MG63 (cell line): ENCODE data around the gene CLDN7. TPM values are rescaled to one million over a fixed set of nuclear protein-coding genes. Genes with fewer than 3 reads are reported as not detected.

ENCODE experiments used
- DNase-seq: peaks from one replicate; pipeline ENCODE4 v3.0.0-alpha.2; 2020
- H3K27me3 ChIP-seq: fragments of 250-450 bp; sonication (Bioruptor Pico); 2 replicates; pipeline ENCODE4 v1.5.1; 2020; ENCODE audit warnings: mild to moderate bottlenecking, moderate library complexity
- H3K36me3 ChIP-seq: fragments of 250-450 bp; sonication (Bioruptor Pico); 2 replicates; pipeline ENCODE4 v1.5.1; 2020; ENCODE audit warnings: mild to moderate bottlenecking, moderate library complexity
- H3K4me3 ChIP-seq: fragments of 250-450 bp; sonication (Bioruptor Pico); 2 replicates; pipeline ENCODE4 v1.5.1; 2020; ENCODE audit warnings: mild to moderate bottlenecking, moderate library complexity
- H3K9me3 ChIP-seq: fragments of 250-450 bp; sonication (Bioruptor Pico); 2 replicates; pipeline ENCODE4 v1.5.1; 2020; ENCODE audit warnings: mild to moderate bottlenecking, moderate library complexity
- total RNA-seq: library from RNA; depleted of rRNA; stranded (reverse); fragments of >200 nt; shearing (Covaris generic); gene quantifications from 2 replicates; pipeline ENCODE4 v1.2.3, GENCODE V29; 2014; ENCODE audit warnings: low replicate concordance

The CLDN7 gene
- total RNA-seq, 1 experiment from 2014 or later, result not detected

- Histone ChIP-seq H3K36me3 (peaks cover 12% of the 10 kb centered on the region), H3K4me3 (no peak overlapping the region), H3K9me3 (no peaks in the 10 kb centered on the region), H3K27me3 (no peaks in the 10 kb centered on the region)
- no peak for DNase-seq
These were observed 693 bp downstream of the CLDN7 start for GRCh38 chr17:7261379-7262191.

- Histone ChIP-seq H3K4me3 (no peak overlapping the region), H3K36me3 (peaks cover 19% of the 10 kb centered on the region), H3K27me3 (no peaks in the 10 kb centered on the region), H3K9me3 (no peaks in the 10 kb centered on the region)
- no peak for DNase-seq
These were observed 1.5 kb downstream of the CLDN7 start for GRCh38 chr17:7260651-7261378.

- Histone ChIP-seq H3K36me3 (peaks cover 19% of the 10 kb centered on the region), H3K4me3 (no peak overlapping the region)
These were observed 2.1 kb downstream of the CLDN7 start for GRCh38 chr17:7260151-7260550.

GRCh38 chr17:7259555-7259889, 2.8 kb downstream of the CLDN7 start:
- H3K27me3 ChIP-seq, result no peaks in the 10 kb centered on the region
- no peak overlapping the region for H3K4me3 ChIP-seq
- H3K36me3 ChIP-seq, result peaks cover 20% of the 10 kb centered on the region
- no peaks in the 10 kb centered on the region for H3K9me3 ChIP-seq
- DNase-seq, result no peak

More at GRCh38 chr17:7260151-7260550, 2.1 kb downstream of the CLDN7 start:
- no peak for DNase-seq
- no peaks in the 10 kb centered on the region for H3K9me3 ChIP-seq
- H3K27me3 ChIP-seq, result no peaks in the 10 kb centered on the region

GRCh38 chr17:7258731-7259554, 3.3 kb downstream of the CLDN7 start:
- DNase-seq, result peak; percentile 77
- H3K36me3 ChIP-seq, result peaks cover 26% of the 10 kb centered on the region
- H3K4me3 ChIP-seq, result no peak overlapping the region
- H3K9me3 ChIP-seq, result no peaks in the 10 kb centered on the region
- no peaks in the 10 kb centered on the region for H3K27me3 ChIP-seq

GRCh38 chr17:7256766-7257456, 5.4 kb downstream of the CLDN7 start:
- H3K4me3 ChIP-seq, result no peak overlapping the region
- DNase-seq, result no peak
- H3K36me3 ChIP-seq, result peaks cover 26% of the 10 kb centered on the region
- H3K9me3 ChIP-seq, result no peaks in the 10 kb centered on the region
- no peaks in the 10 kb centered on the region for H3K27me3 ChIP-seq

GRCh38 chr17:7254511-7254910, 7.8 kb downstream of the CLDN7 start:
- Histone ChIP-seq H3K4me3 (no peak overlapping the region), H3K36me3 (peaks cover 26% of the 10 kb centered on the region), H3K27me3 (no peaks in the 10 kb centered on the region), H3K9me3 (no peaks in the 10 kb centered on the region)
- DNase-seq, result no peak

GRCh38 chr17:7253082-7253481, 9.2 kb downstream of the CLDN7 start:
- no peaks in the 10 kb centered on the region for H3K27me3 ChIP-seq
- H3K9me3 ChIP-seq, result no peaks in the 10 kb centered on the region
- peaks cover 21% of the 10 kb centered on the region for H3K36me3 ChIP-seq
- no peak for DNase-seq
- H3K4me3 ChIP-seq, result peak overlapping the region; percentile 90

- Histone ChIP-seq H3K36me3 (peaks cover 19% of the 10 kb centered on the region), H3K27me3 (no peaks in the 10 kb centered on the region)
- peak; percentile 91 for DNase-seq
These were observed 9.9 kb downstream of the CLDN7 start, which contains the start of gene ELP5 for GRCh38 chr17:7252176-7253043. TSS of gene ELP5 (plus strand) at chr17:7252215. CDS start at chr17:7252551, 336 bp downstream.

GRCh38 chr17:7251661-7252175, 10.6 kb downstream of the CLDN7 start, which contains the start of gene CTDNEP1:
TSS of gene CTDNEP1 (minus strand) at chr17:7251734. CDS start at chr17:7251296, 438 bp downstream.
- H3K27me3 ChIP-seq, result no peaks in the 10 kb centered on the region
- H3K9me3 ChIP-seq, result no peaks in the 10 kb centered on the region
- peak within 1 kb of the TSS; percentile 90 for H3K4me3 ChIP-seq
- H3K36me3 ChIP-seq, result peaks cover 19% of the 10 kb centered on the region
- peak; percentile 94 for DNase-seq

More at GRCh38 chr17:7252176-7253043, 9.9 kb downstream of the CLDN7 start, which contains the start of gene ELP5:
- H3K9me3 ChIP-seq, result no peaks in the 10 kb centered on the region
- peak within 1 kb of the TSS; percentile 90 for H3K4me3 ChIP-seq

- Histone ChIP-seq H3K36me3 (peaks cover 17% of the 10 kb centered on the region), H3K27me3 (no peaks in the 10 kb centered on the region), H3K9me3 (no peaks in the 10 kb centered on the region), H3K4me3 (peak overlapping the region; percentile 90)
- DNase-seq, result no peak
These were observed 11.3 kb downstream of the CLDN7 start for GRCh38 chr17:7250695-7251627.

- Histone ChIP-seq H3K4me3 (peak overlapping the region; percentile 90), H3K36me3 (peaks cover 20% of the 10 kb centered on the region), H3K9me3 (no peaks in the 10 kb centered on the region), H3K27me3 (no peaks in the 10 kb centered on the region)
- DNase-seq, result no peak
These were observed 12.4 kb downstream of the CLDN7 start for GRCh38 chr17:7249830-7250229.

GRCh38 chr17:7249214-7249613, 13.1 kb downstream of the CLDN7 start:
- Histone ChIP-seq H3K4me3 (no peak overlapping the region), H3K36me3 (peaks cover 15% of the 10 kb centered on the region), H3K27me3 (no peaks in the 10 kb centered on the region), H3K9me3 (no peaks in the 10 kb centered on the region)
- DNase-seq, result no peak

- Histone ChIP-seq H3K4me3 (no peak overlapping the region), H3K27me3 (no peaks in the 10 kb centered on the region), H3K9me3 (no peaks in the 10 kb centered on the region), H3K36me3 (peaks cover 13% of the 10 kb centered on the region)
- DNase-seq, result no peak
These were observed 13.5 kb downstream of the CLDN7 start for GRCh38 chr17:7248796-7249195.
